ENCODE data around the gene CLEC18C.

DNA sequence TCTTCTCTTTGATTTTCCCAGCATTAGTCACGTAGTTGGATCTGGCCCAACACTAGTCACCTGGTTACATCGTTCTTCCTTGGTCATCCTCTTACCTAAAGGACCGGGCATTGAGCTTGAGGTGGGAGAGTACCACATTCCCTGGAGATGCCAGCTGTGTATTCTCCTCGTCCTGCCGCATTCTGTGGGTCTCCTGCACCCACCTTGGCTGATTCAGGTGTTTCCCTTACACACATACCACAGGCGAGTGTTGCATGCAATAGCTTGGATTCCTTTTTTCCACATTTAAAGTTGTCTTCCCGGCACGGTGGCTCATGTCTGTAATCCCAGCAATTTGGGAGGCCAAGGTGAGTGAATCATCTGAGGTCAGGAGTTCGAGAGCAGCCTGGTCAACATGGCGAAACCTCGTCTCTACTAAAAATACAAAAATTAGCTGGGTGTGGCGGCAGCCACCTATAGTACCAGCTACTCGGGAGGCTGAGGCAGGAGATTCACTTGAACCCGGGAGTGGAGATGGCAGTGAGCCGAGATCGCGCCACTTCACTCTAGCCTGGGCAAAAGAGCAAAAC is 21.6 kb upstream of the CLEC18C start:
- TF ChIP-seq, protein P1, sequence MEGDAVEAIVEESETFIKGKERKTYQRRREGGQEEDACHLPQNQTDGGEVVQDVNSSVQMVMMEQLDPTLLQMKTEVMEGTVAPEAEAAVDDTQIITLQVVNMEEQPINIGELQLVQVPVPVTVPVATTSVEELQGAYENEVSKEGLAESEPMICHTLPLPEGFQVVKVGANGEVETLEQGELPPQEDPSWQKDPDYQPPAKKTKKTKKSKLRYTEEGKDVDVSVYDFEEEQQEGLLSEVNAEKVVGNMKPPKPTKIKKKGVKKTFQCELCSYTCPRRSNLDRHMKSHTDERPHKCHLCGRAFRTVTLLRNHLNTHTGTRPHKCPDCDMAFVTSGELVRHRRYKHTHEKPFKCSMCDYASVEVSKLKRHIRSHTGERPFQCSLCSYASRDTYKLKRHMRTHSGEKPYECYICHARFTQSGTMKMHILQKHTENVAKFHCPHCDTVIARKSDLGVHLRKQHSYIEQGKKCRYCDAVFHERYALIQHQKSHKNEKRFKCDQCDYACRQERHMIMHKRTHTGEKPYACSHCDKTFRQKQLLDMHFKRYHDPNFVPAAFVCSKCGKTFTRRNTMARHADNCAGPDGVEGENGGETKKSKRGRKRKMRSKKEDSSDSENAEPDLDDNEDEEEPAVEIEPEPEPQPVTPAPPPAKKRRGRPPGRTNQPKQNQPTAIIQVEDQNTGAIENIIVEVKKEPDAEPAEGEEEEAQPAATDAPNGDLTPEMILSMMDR (IDR thresholded peaks at IDR 0.05; ENCODE audit: low read length) = no peak
- TF ChIP-seq EZH2 (optimal IDR thresholded peaks at IDR 0.05; ENCODE audit: low read depth, low read length) = no peak
- no peak for TF ChIP-seq EZH2phosphoT487 (IDR thresholded peaks at IDR 0.05; ENCODE audit: low read length)

All from MM.1S (cell line).